Panc1 (cell line): ENCODE results near the gene CTNNA1. TPM values are rescaled to one million over a fixed set of nuclear protein-coding genes. Genes with fewer than 3 reads are reported as not detected.

Source experiments
- ATAC-seq: fragments of 200-7000 bp; cut with Tn5 transposase; 2 replicates; pipeline ENCODE4 v1.9.1; 2020; ENCODE audit warnings: mild to moderate bottlenecking, moderate library complexity
- BruUV-seq: library from RNA; stranded (reverse); fragments of 400-500 nt; replicated peaks from 2 replicates; lab custom pipeline; 2021; lab: Mats Ljungman, UMichigan
- CTCF ChIA-PET: fragments of 300-600 bp; sonication (Branson Sonifier 250); formaldehyde crosslinking; loops from one replicate; lab custom pipeline; 2022; ENCODE audit warnings: antibody characterized with exemption; lab: Charles Lee
- POLR2A ChIA-PET: fragments of 300-600 bp; sonication (Branson Sonifier 250); formaldehyde crosslinking; loops from one replicate; lab custom pipeline; 2022; ENCODE audit warnings: antibody characterized with exemption; lab: Charles Lee
- DNase-seq: peaks from one replicate; pipeline ENCODE4 v3.0.0-alpha.2; 2010; ENCODE audit warnings: low read depth, low spot score
- H3K27ac ChIP-seq: 2 replicates; pipeline ENCODE4 v1.5.1; 2011; ENCODE audit warnings: mild to moderate bottlenecking, low read length, inconsistent platforms
- H3K27me3 ChIP-seq: fragments of 200-500 bp; sonication (Bioruptor generic); 2 replicates; pipeline ENCODE4 v1.6.0; 2014; ENCODE audit warnings: low read length, inconsistent platforms; ENCODE audit not compliant: control insufficient read depth, insufficient read depth
- H3K36me3 ChIP-seq: fragments of 200-500 bp; sonication (Bioruptor generic); 2 replicates; pipeline ENCODE4 v1.5.1; 2014; ENCODE audit warnings: inconsistent platforms, mild to moderate bottlenecking, low read length, moderate library complexity; ENCODE audit not compliant: control insufficient read depth, insufficient read depth
- H3K4me1 ChIP-seq: 2 replicates; pipeline ENCODE4 v1.5.1; 2011; ENCODE audit warnings: inconsistent platforms, mild to moderate bottlenecking, low read length, moderate library complexity; ENCODE audit not compliant: control insufficient read depth, insufficient read depth
- H3K4me3 ChIP-seq, 2 experiments: 2 replicates each; pipeline ENCODE4 v1.5.1; 2011 to 2012; ENCODE audit warnings: low read depth in 2 of 2, low read length in 2 of 2, mild to moderate bottlenecking in 2 of 2, inconsistent platforms in 1 of 2, moderate library complexity in 1 of 2
- H3K9me3 ChIP-seq: fragments of 200-500 bp; sonication (Bioruptor generic); 2 replicates; pipeline ENCODE4 v1.5.1; 2014; ENCODE audit warnings: low read depth, mild to moderate bottlenecking, inconsistent platforms, low read length, moderate library complexity; ENCODE audit not compliant: control insufficient read depth, insufficient read depth
- CTCF ChIP-seq: fragments of 450-650 bp; IDR thresholded peaks from 2 replicates; pipeline ENCODE4 v1.5.1; 2017; ENCODE audit warnings: mild to moderate bottlenecking
- POLR2AphosphoS5 ChIP-seq: IDR thresholded peaks from 2 replicates; pipeline ENCODE4 v1.6.1; 2012; ENCODE audit warnings: mild to moderate bottlenecking, low read depth, low read length, moderate library complexity
- REST ChIP-seq, 2 experiments: IDR thresholded peaks; 2 replicates each; pipeline ENCODE4 v1.6.1; 2011 to 2012; ENCODE audit warnings: low read depth in 2 of 2, control low read depth in 1 of 2, low read length in 1 of 2, mild to moderate bottlenecking in 1 of 2, moderate library complexity in 1 of 2; ENCODE audit not compliant: insufficient read depth in 1 of 2
- SIN3A ChIP-seq: IDR thresholded peaks from 2 replicates; pipeline ENCODE4 v1.6.1; 2012; ENCODE audit warnings: low read depth, mild to moderate bottlenecking, low read length, moderate library complexity, borderline replicate concordance; ENCODE audit not compliant: insufficient read depth
- TCF7L2 ChIP-seq: IDR thresholded peaks from 2 replicates; pipeline ENCODE4 v1.6.1; 2011; ENCODE audit warnings: mild to moderate bottlenecking, low read depth, low read length, inconsistent platforms
- in situ Hi-C: cut with HindIII; loops from 2 replicates; pipeline ENCODE4 v1.10.0; 2016; ENCODE audit warnings: low sequenced_read_pairs, low pct_unique_long_range_greater_than_20kb
- intact Hi-C: fragments of 100-400 bp; cut with micrococcal nuclease; formaldehyde crosslinking; loops from one replicate; pipeline ENCODE4 v1.10.0; 2022; ENCODE audit not compliant: unreplicated experiment
- total RNA-seq: library from RNA; stranded (reverse); gene quantifications from one replicate; pipeline ENCODE4 v1.2.1, GENCODE V29; 2021; ENCODE audit not compliant: unreplicated experiment

The CTNNA1 gene
- total RNA-seq, 1 experiment from 2014 or later = 298 TPM

GRCh38 chr5:138720840-138721239 is 32.4 kb upstream of the CTNNA1 start:
- intact Hi-C loops = no loop called here
- H3K9me3 ChIP-seq = no peaks in the 10 kb centered on the region
- DNase-seq (no peak), ATAC-seq (no peak)
- in situ Hi-C loops = no loop called here
- no TSS peak for BruUV-seq
- no peak overlapping the region for H3K4me3 ChIP-seq
- H3K36me3 ChIP-seq = no peaks in the 10 kb centered on the region
- TF ChIP-seq CTCF = no peak
- TF ChIP-seq TCF7L2 = no peak
- TF ChIP-seq POLR2AphosphoS5 = no peak
- TF ChIP-seq SIN3A = no peak
- no peak for TF ChIP-seq REST (IDR thresholded peaks at IDR 0.05; ENCODE audit: insufficient read depth in 1 of 2, low read depth in 2 of 2, low read length in 1 of 2)
- CTCF ChIA-PET = no interaction called here
- H3K27me3 ChIP-seq = no peaks in the 10 kb centered on the region
- POLR2A ChIA-PET = no interaction called here
- 0 out of 2 replicates have a peak, but pooled peaks cover 4% of the 10 kb centered on the region for H3K4me1 ChIP-seq
- no peak overlapping the region for H3K27ac ChIP-seq

- no peaks in the 10 kb centered on the region for H3K36me3 ChIP-seq
- in situ Hi-C loops = no loop called here
- CTCF ChIA-PET = no interaction called here
- no peaks in the 10 kb centered on the region for H3K27me3 ChIP-seq
- BruUV-seq = no TSS peak
- ATAC-seq (no peak), DNase-seq (no peak)
- 0 out of 2 replicates have a peak, but pooled peaks cover 4% of the 10 kb centered on the region for H3K4me1 ChIP-seq
- no peak overlapping the region for H3K27ac ChIP-seq
- TF ChIP-seq POLR2AphosphoS5 (no peak), CTCF (no peak), TCF7L2 (no peak), SIN3A (no peak), REST (IDR thresholded peaks at IDR 0.05; ENCODE audit: insufficient read depth in 1 of 2, low read depth in 2 of 2, low read length in 1 of 2) (no peak)
- POLR2A ChIA-PET = no interaction called here
- intact Hi-C loops = no loop called here
- no peak overlapping the region for H3K4me3 ChIP-seq
- H3K9me3 ChIP-seq = no peaks in the 10 kb centered on the region
Measured at GRCh38 chr5:138721979-138722378, 31.2 kb upstream of the CTNNA1 start.
